ENCODE data around the gene CRX. TPM values are rescaled to one million over a fixed set of nuclear protein-coding genes. Genes with fewer than 3 reads are reported as not detected.
"Not testable (repeated sequence)": the region's sequence is repeated elsewhere in the genome, so short reads cannot be mapped to it uniquely, and the experiment has no call there.

Gene CRX
- total RNA-seq, 1 donor: not detected

- no peak overlapping the region for H2AFZ ChIP-seq (ENCODE audit: low read length)
- DNase-seq (ENCODE audit: insufficient read length, low spot score, missing footprints): no peak
- H3K79me2 ChIP-seq (ENCODE audit: insufficient read depth, low read length): no peaks in the 10 kb centered on the region
- no peak overlapping the region for H3K4me3 ChIP-seq (ENCODE audit: insufficient read depth, low read length)
- H3K9me3 ChIP-seq (ENCODE audit: low read depth, low read length): peaks cover 3% of the 10 kb centered on the region
- no peak for TF ChIP-seq CTCF (IDR thresholded peaks at IDR 0.05; ENCODE audit: extremely low read depth, low read depth, low read length)
- H3K27ac ChIP-seq (ENCODE audit: low read depth, low read length): no peak overlapping the region
- H3K27me3 ChIP-seq (ENCODE audit: insufficient read depth, low read length): no peaks in the 10 kb centered on the region
- no peaks in the 10 kb centered on the region for H4K20me1 ChIP-seq (ENCODE audit: insufficient read depth, low read length)
- H3K4me2 ChIP-seq (ENCODE audit: insufficient read depth, low read length): no peak overlapping the region
- H3K4me1 ChIP-seq (ENCODE audit: insufficient read depth, low read length): no peaks in the 10 kb centered on the region
- H3K36me3 ChIP-seq (ENCODE audit: insufficient read depth, low read length): no peaks in the 10 kb centered on the region
Measured at GRCh38 chr19:47798904-47799266, 22.9 kb upstream of the CRX start.

DNA sequence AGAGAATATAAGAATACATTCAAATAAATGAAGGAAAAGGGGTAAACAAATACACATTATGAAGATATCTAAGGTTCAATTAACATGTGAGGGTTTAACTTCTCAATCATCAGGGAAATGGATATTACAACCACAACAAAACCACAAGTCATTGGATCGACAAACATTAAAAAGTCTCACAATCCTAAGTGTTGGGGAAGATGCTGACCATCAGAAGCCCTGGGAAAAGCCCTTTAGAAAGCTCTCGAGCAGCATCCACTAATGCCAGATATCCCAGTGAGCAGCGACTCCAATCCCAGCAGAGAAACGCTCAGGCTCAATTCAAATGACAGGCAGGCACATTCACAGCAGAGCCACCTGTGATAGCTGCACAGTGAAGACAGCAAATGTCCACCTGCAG lies 20.5 kb upstream of the CRX start:
- no peaks in the 10 kb centered on the region for H3K36me3 ChIP-seq (ENCODE audit: insufficient read depth, low read length)
- H4K20me1 ChIP-seq (ENCODE audit: insufficient read depth, low read length): no peaks in the 10 kb centered on the region
- H2AFZ ChIP-seq (ENCODE audit: low read length): no peak overlapping the region
- DNase-seq (ENCODE audit: insufficient read length, low spot score, missing footprints): no peak
- H3K4me1 ChIP-seq (ENCODE audit: insufficient read depth, low read length): no peaks in the 10 kb centered on the region
- no peaks in the 10 kb centered on the region for H3K79me2 ChIP-seq (ENCODE audit: insufficient read depth, low read length)
- H3K4me3 ChIP-seq (ENCODE audit: insufficient read depth, low read length): no peak overlapping the region
- H3K9me3 ChIP-seq (ENCODE audit: low read depth, low read length): peaks cover 3% of the 10 kb centered on the region
- no peak for TF ChIP-seq CTCF (IDR thresholded peaks at IDR 0.05; ENCODE audit: extremely low read depth, low read depth, low read length)
- H3K27ac ChIP-seq (ENCODE audit: low read depth, low read length): no peak overlapping the region
- no peak overlapping the region for H3K4me2 ChIP-seq (ENCODE audit: insufficient read depth, low read length)
- H3K27me3 ChIP-seq (ENCODE audit: insufficient read depth, low read length): no peaks in the 10 kb centered on the region

DNA sequence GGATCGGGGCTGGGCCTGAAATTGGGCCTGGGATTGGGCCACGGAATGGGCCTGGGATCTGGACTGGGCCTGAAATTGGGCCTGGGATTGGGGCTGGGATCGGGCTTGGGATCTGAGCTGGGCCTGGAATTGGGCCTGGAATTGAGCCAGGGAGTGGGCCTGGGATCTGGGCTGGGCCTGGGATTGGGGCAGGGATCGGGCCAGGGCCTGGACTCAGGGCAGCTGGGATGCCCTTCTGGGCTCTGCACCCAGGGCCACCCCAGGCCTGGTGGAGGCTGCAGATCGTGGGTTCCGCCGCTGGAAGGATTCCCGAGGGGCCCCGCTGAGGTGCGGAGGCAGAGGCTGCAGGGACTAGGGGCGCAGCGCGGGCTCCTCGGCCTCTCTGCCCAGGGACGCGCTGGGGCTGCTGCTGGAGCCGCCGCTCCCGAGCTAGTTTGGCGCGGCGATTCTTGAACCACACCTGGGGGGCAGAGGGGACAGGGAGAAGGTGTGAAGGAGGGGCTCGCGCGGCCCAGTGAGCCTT lies 19.2 kb upstream of the CRX start:
- peaks cover 3% of the 10 kb centered on the region for H3K9me3 ChIP-seq (ENCODE audit: low read depth, low read length)
- TF ChIP-seq CTCF (IDR thresholded peaks at IDR 0.05; ENCODE audit: extremely low read depth, low read depth, low read length): no peak

GRCh38 chr19:47803148-47803547 lies 18.6 kb upstream of the CRX start:
- H3K9me3 ChIP-seq (ENCODE audit: low read depth, low read length); H3K4me2 ChIP-seq (ENCODE audit: insufficient read depth, low read length); H3K4me1 ChIP-seq (ENCODE audit: insufficient read depth, low read length); H3K4me3 ChIP-seq (ENCODE audit: insufficient read depth, low read length); H2AFZ ChIP-seq (ENCODE audit: low read length); H3K36me3 ChIP-seq (ENCODE audit: insufficient read depth, low read length); DNase-seq (ENCODE audit: insufficient read length, low spot score, missing footprints); H3K27me3 ChIP-seq (ENCODE audit: insufficient read depth, low read length); H3K79me2 ChIP-seq (ENCODE audit: insufficient read depth, low read length); H3K27ac ChIP-seq (ENCODE audit: low read depth, low read length); H4K20me1 ChIP-seq (ENCODE audit: insufficient read depth, low read length): not testable (repeated sequence)

More for the DNA sequence above, 19.2 kb upstream of the CRX start:
- Histone ChIP-seq H3K79me2 (ENCODE audit: insufficient read depth, low read length) (no peaks in the 10 kb centered on the region), H3K27me3 (ENCODE audit: insufficient read depth, low read length) (no peaks in the 10 kb centered on the region), H3K4me3 (ENCODE audit: insufficient read depth, low read length) (no peak overlapping the region), H3K4me1 (ENCODE audit: insufficient read depth, low read length) (no peaks in the 10 kb centered on the region), H4K20me1 (ENCODE audit: insufficient read depth, low read length) (no peaks in the 10 kb centered on the region), H3K27ac (ENCODE audit: low read depth, low read length) (no peak overlapping the region), H3K4me2 (ENCODE audit: insufficient read depth, low read length) (no peak overlapping the region), H2AFZ (ENCODE audit: low read length) (no peak overlapping the region), H3K36me3 (ENCODE audit: insufficient read depth, low read length) (no peaks in the 10 kb centered on the region)
- DNase-seq (ENCODE audit: insufficient read length, low spot score, missing footprints): no peak

DNA sequence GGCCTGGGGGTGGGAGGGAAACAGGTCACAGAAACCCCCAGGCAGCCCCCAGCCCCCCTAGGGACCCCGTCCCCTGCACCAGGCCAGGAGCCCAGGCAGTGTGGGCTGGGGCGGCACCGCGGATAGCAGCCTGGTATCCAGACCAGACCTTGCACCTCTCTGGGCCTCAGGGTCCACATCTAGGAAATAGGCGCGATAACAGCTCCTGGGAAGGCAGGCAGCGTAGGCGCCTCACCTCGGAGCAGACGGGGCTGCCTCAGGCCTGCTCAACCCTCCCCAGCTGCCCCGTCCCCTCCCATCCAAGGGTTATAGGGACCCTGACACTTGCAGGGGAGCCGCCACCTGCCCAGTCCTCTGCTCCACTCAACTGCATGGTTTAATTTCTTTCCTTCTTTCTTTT lies 18.1 kb upstream of the CRX start:
- not testable (repeated sequence) for H3K4me2 ChIP-seq (ENCODE audit: insufficient read depth, low read length); H3K4me1 ChIP-seq (ENCODE audit: insufficient read depth, low read length); H4K20me1 ChIP-seq (ENCODE audit: insufficient read depth, low read length); H3K36me3 ChIP-seq (ENCODE audit: insufficient read depth, low read length); H3K27ac ChIP-seq (ENCODE audit: low read depth, low read length); H3K27me3 ChIP-seq (ENCODE audit: insufficient read depth, low read length); H3K79me2 ChIP-seq (ENCODE audit: insufficient read depth, low read length); H2AFZ ChIP-seq (ENCODE audit: low read length); DNase-seq (ENCODE audit: insufficient read length, low spot score, missing footprints); H3K4me3 ChIP-seq (ENCODE audit: insufficient read depth, low read length); H3K9me3 ChIP-seq (ENCODE audit: low read depth, low read length)

DNA sequence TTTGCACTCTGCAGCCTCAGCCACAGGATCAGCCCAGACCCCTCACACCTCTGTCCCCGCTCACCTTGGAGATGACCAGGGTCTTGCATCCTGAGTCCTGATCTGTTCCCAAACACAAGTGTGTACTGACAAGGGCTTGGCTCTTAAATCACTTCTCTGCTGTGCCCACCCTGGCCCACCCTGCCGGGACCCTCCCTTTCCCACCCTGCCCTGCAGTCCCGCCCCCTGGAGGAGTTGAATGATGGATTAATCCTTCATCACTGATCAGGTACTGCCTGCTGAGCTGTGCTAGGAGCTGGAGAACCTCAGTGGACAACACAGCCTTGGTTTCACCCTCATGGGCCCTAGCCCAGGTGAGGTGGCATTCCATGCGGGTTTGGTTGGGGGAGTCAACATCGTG lies 17.3 kb upstream of the CRX start, which contains the start of gene TPRX1:
Gene TPRX1, minus strand, starts transcription at position 101 of the 400 bp plus-strand sequence. Its CDS starts 12 bp downstream, at position 89.
- H3K36me3 ChIP-seq (ENCODE audit: insufficient read depth, low read length); H3K27ac ChIP-seq (ENCODE audit: low read depth, low read length); H3K4me3 ChIP-seq (ENCODE audit: insufficient read depth, low read length); H3K4me2 ChIP-seq (ENCODE audit: insufficient read depth, low read length); H2AFZ ChIP-seq (ENCODE audit: low read length); H3K4me1 ChIP-seq (ENCODE audit: insufficient read depth, low read length); H3K27me3 ChIP-seq (ENCODE audit: insufficient read depth, low read length); H3K9me3 ChIP-seq (ENCODE audit: low read depth, low read length); H4K20me1 ChIP-seq (ENCODE audit: insufficient read depth, low read length); H3K79me2 ChIP-seq (ENCODE audit: insufficient read depth, low read length): not testable (repeated sequence)
- peak; percentile 19 for DNase-seq (ENCODE audit: insufficient read length, low spot score, missing footprints)
